PFSK-1 (cell line): ENCODE data around the gene CDK5R1.
A peak's percentile ranks its signal among the peaks of the same experiment; 100 is the strongest.

Experiments used
- FOXP2 ChIP-seq: optimal IDR thresholded peaks from 2 replicates; pipeline ENCODE3; 2011; ENCODE audit warnings: borderline replicate concordance, control low read depth, inconsistent platforms; ENCODE audit not compliant: insufficient read depth; ENCODE audit errors: extremely low read length, extremely low read depth
- POLR2AphosphoS5 ChIP-seq: IDR thresholded peaks from 2 replicates; pipeline ENCODE4 v1.6.1; 2012; ENCODE audit warnings: low read depth, mild to moderate bottlenecking, control low read depth, low read length, moderate library complexity
- SIN3A ChIP-seq: IDR thresholded peaks from 2 replicates; pipeline ENCODE4 v1.6.1; 2012; ENCODE audit warnings: mild to moderate bottlenecking, low read length, moderate library complexity, borderline replicate concordance; ENCODE audit not compliant: insufficient read depth
- TAF1 ChIP-seq: IDR thresholded peaks from 2 replicates; pipeline ENCODE4 v1.6.1; 2012; ENCODE audit warnings: low read length, control low read depth, borderline replicate concordance; ENCODE audit not compliant: insufficient read depth
- TF ChIP-seq, protein P1 (sequence below), 2 experiments: IDR thresholded peaks; 2 replicates each; pipeline versions ENCODE4 v1.6.1 to v1.8.0; 2011 to 2012; ENCODE audit warnings: low read depth in 2 of 2, low read length in 2 of 2, control low read depth in 1 of 2, inconsistent platforms in 1 of 2, mild to moderate bottlenecking in 1 of 2, moderate library complexity in 1 of 2; ENCODE audit not compliant: insufficient read depth in 1 of 2

The CDK5R1 gene

DNA sequence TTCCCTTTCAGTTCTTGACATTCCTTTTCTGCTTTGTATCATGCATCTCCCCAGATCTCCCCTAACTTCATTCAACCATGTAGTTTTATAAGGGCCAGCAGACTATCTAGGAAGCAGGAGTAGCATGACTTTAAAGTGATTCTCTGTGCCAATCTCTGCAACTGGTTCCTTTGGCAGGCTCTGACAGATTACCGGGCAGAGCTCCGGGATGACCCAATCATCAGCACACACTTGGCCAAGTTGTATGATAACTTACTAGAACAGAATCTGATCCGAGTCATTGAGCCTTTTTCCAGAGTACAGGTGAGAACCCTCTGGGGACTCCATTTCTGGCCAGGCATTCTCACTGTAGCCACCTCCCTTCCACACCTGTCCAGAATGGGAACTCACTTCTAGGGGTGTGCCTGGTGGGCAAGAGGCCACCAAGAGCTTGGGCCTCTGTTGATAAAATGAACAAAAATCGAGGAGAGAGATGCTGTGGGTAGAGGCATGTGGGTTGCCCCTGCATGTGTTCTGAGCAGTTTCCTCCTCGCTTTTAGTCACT lies 7.6 kb upstream of the CDK5R1 start:
- TF ChIP-seq SIN3A, result no peak
- no peak for TF ChIP-seq POLR2AphosphoS5
- TF ChIP-seq, protein P1, sequence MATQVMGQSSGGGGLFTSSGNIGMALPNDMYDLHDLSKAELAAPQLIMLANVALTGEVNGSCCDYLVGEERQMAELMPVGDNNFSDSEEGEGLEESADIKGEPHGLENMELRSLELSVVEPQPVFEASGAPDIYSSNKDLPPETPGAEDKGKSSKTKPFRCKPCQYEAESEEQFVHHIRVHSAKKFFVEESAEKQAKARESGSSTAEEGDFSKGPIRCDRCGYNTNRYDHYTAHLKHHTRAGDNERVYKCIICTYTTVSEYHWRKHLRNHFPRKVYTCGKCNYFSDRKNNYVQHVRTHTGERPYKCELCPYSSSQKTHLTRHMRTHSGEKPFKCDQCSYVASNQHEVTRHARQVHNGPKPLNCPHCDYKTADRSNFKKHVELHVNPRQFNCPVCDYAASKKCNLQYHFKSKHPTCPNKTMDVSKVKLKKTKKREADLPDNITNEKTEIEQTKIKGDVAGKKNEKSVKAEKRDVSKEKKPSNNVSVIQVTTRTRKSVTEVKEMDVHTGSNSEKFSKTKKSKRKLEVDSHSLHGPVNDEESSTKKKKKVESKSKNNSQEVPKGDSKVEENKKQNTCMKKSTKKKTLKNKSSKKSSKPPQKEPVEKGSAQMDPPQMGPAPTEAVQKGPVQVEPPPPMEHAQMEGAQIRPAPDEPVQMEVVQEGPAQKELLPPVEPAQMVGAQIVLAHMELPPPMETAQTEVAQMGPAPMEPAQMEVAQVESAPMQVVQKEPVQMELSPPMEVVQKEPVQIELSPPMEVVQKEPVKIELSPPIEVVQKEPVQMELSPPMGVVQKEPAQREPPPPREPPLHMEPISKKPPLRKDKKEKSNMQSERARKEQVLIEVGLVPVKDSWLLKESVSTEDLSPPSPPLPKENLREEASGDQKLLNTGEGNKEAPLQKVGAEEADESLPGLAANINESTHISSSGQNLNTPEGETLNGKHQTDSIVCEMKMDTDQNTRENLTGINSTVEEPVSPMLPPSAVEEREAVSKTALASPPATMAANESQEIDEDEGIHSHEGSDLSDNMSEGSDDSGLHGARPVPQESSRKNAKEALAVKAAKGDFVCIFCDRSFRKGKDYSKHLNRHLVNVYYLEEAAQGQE (IDR thresholded peaks at IDR 0.05; ENCODE audit: insufficient read depth in 1 of 2, low read depth in 2 of 2, low read length in 2 of 2), result no peak
- TF ChIP-seq FOXP2, result no peak
- TF ChIP-seq TAF1, result no peak

DNA sequence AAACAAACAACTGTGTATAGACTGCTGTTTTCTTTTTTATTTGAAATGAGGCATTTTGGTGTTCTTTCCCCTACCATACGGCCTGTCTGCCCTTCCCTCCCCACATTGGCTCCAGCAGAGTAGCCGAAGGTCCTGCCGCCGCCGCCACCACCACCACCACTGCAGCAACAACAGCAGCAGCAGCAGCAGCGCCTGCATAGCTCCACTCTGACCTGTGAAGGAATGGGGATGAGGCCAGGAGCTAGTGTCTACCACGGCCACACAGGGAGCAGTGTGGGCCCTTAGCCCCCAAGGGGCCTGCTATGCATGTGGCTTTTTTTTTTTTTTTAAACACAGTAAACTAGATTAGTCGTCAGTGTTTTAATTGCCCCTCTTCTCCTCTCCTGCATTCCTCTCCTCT lies 5.6 kb upstream of the CDK5R1 start:
- TF ChIP-seq FOXP2 (no peak), POLR2AphosphoS5 (no peak), TAF1 (no peak), SIN3A (no peak)
- TF ChIP-seq, protein P1 (IDR thresholded peaks at IDR 0.05; ENCODE audit: insufficient read depth in 1 of 2, low read depth in 2 of 2, low read length in 2 of 2), result no peak

DNA sequence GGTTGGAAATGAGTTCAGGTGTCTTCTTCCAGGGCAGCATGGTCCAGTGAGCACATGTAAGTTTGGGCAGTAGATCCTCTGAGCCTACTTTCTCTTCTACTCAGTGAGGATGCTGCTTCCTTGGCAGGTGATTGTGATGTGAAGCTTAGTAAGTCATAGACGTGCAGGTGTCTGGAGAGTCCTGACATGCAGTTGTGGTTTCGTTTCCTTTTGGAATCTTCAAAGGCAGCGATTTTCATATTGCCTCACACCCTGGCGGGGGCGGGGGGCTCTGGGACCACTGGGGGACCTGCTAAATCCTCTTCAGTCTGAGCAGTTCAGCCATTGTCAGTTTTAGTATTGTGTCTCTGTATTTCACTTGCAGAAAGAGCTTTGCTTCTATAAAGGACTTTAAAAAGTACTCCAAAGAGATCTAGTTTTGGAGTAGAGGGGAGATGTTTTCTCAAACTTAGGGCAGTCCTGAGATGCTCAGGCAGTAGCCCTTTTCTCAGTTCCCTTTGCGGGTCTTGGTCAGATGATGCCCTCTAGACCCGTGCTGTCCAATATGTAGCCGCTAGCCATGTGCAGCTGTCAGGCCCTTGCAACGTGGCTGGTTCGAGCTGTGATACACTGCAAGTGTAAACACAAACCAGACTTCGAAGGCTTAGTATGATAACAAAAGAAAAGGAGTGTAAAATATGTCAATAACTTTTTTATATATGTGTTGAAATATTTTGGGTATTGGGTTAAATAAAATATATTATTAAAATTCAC lies 4.0 kb upstream of the CDK5R1 start:
- TF ChIP-seq SIN3A (no peak), TAF1 (no peak), FOXP2 (no peak), POLR2AphosphoS5 (no peak)
- TF ChIP-seq, protein P1 (IDR thresholded peaks at IDR 0.05; ENCODE audit: insufficient read depth in 1 of 2, low read depth in 2 of 2, low read length in 2 of 2), result no peak

DNA sequence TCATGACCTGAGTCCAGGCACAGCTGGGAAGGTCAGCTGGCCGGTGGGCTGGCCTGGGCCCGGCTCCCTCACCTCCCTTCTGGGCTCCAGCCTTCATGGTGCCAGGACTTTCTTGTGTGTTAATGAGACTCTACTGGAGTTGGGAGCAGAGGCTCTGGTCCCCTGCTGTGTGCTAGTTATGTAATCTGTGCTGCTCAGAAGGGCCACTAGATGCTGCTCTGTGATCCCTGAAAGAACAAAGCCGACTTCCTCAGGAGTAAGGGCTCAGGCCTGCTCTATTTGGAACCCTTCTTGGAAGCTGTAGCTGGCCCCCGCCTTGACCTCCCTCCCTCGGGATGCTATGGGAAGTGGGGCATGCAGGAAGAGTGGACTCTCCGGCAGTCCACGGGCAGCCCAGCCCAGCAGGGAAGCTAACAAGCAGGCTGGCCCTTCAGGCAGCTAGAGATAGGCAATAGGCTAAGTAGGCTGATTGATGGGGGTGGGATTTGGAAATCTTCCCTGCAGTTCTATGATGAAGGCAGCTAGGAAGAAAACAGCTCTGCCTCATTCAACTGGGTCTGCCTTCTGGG lies 3.3 kb upstream of the CDK5R1 start:
- TF ChIP-seq FOXP2 (peak; percentile 22), TAF1 (no peak)

DNA sequence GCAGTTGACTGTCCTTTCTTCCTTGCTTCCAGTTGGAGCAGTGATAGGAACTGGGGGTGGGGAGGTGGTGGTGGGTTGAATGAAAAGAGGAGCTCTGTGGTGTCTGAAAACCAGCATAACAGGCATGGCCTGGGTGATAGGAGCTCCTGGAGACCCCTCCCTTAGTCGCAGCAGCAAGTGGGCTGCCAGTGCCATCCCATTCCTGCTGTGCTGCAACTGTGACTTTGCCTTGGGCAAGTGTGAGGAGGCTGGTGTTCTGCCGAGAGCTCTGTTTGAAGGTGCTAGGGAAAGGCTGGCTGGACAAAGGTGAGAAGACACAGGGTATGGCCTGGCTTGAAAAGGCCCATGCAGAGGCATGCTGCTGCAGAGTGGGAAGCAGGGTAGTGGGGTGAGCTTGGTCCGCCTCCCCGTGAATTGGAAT lies 2.7 kb upstream of the CDK5R1 start:
- TF ChIP-seq, protein P1 (IDR thresholded peaks at IDR 0.05; ENCODE audit: insufficient read depth in 1 of 2, low read depth in 2 of 2, low read length in 2 of 2), result no peak
- TF ChIP-seq FOXP2 (no peak), SIN3A (no peak; the same call in 1 of the 2 replicates)
